ENCODE data around the gene GBX2. TPM values are rescaled to one million over a fixed set of nuclear protein-coding genes. Genes with fewer than 3 reads are reported as not detected.

GBX2 gene
- total RNA-seq, 1 experiment from 2014 or later = 0.31 TPM

DNA sequence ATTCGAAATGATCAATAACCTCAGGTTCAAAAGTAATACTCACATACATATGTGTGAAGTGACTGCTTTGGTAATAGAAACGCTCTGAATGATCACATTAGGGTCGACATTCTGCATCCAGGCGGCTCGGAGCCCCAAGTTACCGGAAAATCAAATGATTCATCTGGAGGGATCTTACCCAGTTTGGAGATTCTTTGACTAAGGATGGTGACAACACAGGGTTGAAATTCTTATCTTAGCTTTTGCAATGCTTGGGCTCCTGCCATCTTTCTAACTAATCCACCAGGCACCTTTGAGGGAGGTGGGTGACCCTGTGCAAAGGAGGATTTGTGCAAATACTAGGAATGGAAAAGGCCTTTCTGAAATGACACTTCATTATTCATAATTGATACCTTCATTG, 10.8 kb downstream of the GBX2 start:
- Histone ChIP-seq H3K9ac (ENCODE audit: extremely low read depth, insufficient read length, low read length) (no peak overlapping the region), H3K23ac (ENCODE audit: insufficient read length, low read depth, low read length) (no peak overlapping the region), H3K9me3 (ENCODE audit: control insufficient read depth, low read depth, low read length) (no peaks in the 10 kb centered on the region), H2BK20ac (ENCODE audit: low read depth, low read length, poor library complexity, severe bottlenecking) (no peak overlapping the region), H3K4me2 (ENCODE audit: insufficient read depth, insufficient read length, low read length) (no peak overlapping the region), H3K79me2 (ENCODE audit: insufficient read depth, low read length) (no peaks in the 10 kb centered on the region), H3K18ac (ENCODE audit: insufficient read length, low read depth, low read length) (no peak overlapping the region), H3K14ac (ENCODE audit: insufficient read depth, low read length) (no peak overlapping the region), H3K56ac (ENCODE audit: insufficient read length, low read depth, low read length) (no peak overlapping the region), H3K27ac (ENCODE audit: insufficient read length, low read depth, low read length) (no peak overlapping the region), H2BK12ac (ENCODE audit: insufficient read length, low read depth, low read length) (no peak overlapping the region), H4K8ac (replicated peaks; ENCODE audit: insufficient read length, low read depth, low read length) (no peak overlapping the region), H2AFZ (ENCODE audit: low read length) (no peak overlapping the region), H2BK5ac (ENCODE audit: insufficient read length, low read length) (no peak overlapping the region), H2BK15ac (ENCODE audit: low read depth, low read length) (no peak overlapping the region), H3K4ac (ENCODE audit: low read depth, low read length) (no peak overlapping the region), H2BK120ac (ENCODE audit: low read depth, low read length, poor library complexity, severe bottlenecking) (no peak overlapping the region), H3K23me2 (ENCODE audit: insufficient read length, low read depth, low read length, poor library complexity, severe bottlenecking) (peaks cover 6% of the 10 kb centered on the region), H3K79me1 (ENCODE audit: insufficient read depth, low read depth, low read length, poor library complexity, severe bottlenecking) (no peaks in the 10 kb centered on the region), H4K91ac (ENCODE audit: insufficient read length, low read depth, low read length) (no peak overlapping the region), H3T11ph (ENCODE audit: low read length) (no peak overlapping the region), H2AK5ac (ENCODE audit: insufficient read length, low read length) (no peak overlapping the region), H4K5ac (ENCODE audit: insufficient read length, low read depth, low read length) (no peak overlapping the region), H4K20me1 (ENCODE audit: control insufficient read depth, insufficient read depth, insufficient read length) (no peaks in the 10 kb centered on the region), H3K4me1 (ENCODE audit: insufficient read depth, low read length) (peaks cover 4% of the 10 kb centered on the region; the same call in 1 of the 2 replicates), H3K27me3 (ENCODE audit: insufficient read depth, low read length) (peaks cover 39% of the 10 kb centered on the region; the same call in 1 of the 2 replicates)
- DNase-seq = no peak
- TF ChIP-seq, protein P1, sequence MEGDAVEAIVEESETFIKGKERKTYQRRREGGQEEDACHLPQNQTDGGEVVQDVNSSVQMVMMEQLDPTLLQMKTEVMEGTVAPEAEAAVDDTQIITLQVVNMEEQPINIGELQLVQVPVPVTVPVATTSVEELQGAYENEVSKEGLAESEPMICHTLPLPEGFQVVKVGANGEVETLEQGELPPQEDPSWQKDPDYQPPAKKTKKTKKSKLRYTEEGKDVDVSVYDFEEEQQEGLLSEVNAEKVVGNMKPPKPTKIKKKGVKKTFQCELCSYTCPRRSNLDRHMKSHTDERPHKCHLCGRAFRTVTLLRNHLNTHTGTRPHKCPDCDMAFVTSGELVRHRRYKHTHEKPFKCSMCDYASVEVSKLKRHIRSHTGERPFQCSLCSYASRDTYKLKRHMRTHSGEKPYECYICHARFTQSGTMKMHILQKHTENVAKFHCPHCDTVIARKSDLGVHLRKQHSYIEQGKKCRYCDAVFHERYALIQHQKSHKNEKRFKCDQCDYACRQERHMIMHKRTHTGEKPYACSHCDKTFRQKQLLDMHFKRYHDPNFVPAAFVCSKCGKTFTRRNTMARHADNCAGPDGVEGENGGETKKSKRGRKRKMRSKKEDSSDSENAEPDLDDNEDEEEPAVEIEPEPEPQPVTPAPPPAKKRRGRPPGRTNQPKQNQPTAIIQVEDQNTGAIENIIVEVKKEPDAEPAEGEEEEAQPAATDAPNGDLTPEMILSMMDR (conservative IDR thresholded peaks at IDR 0.05) = no peak
- H3K9me3 Mint-ChIP-seq = peaks cover 12 to 13% of the 10 kb centered on the region in 2 experiments
- H3K27ac Mint-ChIP-seq = no peak overlapping the region
- peaks cover 99% of the 10 kb centered on the region for H3K27me3 Mint-ChIP-seq (ENCODE audit: low read depth)
- WGBS (ENCODE audit: extremely low coverage, insufficient read length, low lambda C conversion rate) = no CpG with 5 or more reads among the region's 6 CpGs
- peaks cover 0 to 8% (median 0%) of the 10 kb centered on the region in 3 experiments; a peak in 2 of 7 replicates for H3K36me3 Mint-ChIP-seq (ENCODE audit: insufficient read depth in 1 of 3, low read depth in 3 of 3)
- H3K4me1 Mint-ChIP-seq = peaks cover 31% of the 10 kb centered on the region in 2 experiments
- H3K4me3 Mint-ChIP-seq = no peak overlapping the region
